GM23338 (cell line): Measurements from ENCODE around the gene ALDH7A1. TPM values are rescaled to one million over a fixed set of nuclear protein-coding genes. Genes with fewer than 3 reads are reported as not detected.

Source experiments
- ATAC-seq: fragments of 200-7000 bp; cut with Tn5 transposase; 3 replicates; pipeline ENCODE4 v1.9.1; 2020
- DNase-seq: peaks from one replicate; pipeline ENCODE4 v3.0.0-alpha.2; 2015; ENCODE audit warnings: low spot score
- H2AFZ ChIP-seq: fragments of 200-600 bp; sonication (generic); 2 replicates; pipeline ENCODE4 v1.8.0; 2016; ENCODE audit warnings: antibody characterized with exemption, mild to moderate bottlenecking, moderate library complexity
- H3F3A ChIP-seq: fragments of 200-600 bp; sonication (generic); replicated peaks from 2 replicates; pipeline ENCODE4 v1.8.0; 2017; ENCODE audit warnings: antibody characterized with exemption, mixed run types, low read depth
- H3K27ac ChIP-seq: fragments of 200-600 bp; sonication (generic); 2 replicates; pipeline ENCODE4 v1.6.1; 2016; ENCODE audit warnings: low read depth
- H3K27me3 ChIP-seq: fragments of 200-600 bp; sonication (generic); 2 replicates; pipeline ENCODE4 v1.8.0; 2016; ENCODE audit warnings: mild to moderate bottlenecking, mixed run types, moderate library complexity; ENCODE audit not compliant: insufficient read depth
- H3K36me3 ChIP-seq: fragments of 200-600 bp; sonication (generic); 2 replicates; pipeline ENCODE4 v1.8.0; 2016; ENCODE audit warnings: mild to moderate bottlenecking; ENCODE audit not compliant: insufficient read depth
- H3K4me1 ChIP-seq: fragments of 200-600 bp; sonication (generic); 2 replicates; pipeline ENCODE4 v1.8.0; 2016; ENCODE audit warnings: mild to moderate bottlenecking, moderate library complexity; ENCODE audit not compliant: insufficient read depth
- H3K4me2 ChIP-seq: fragments of 200-600 bp; sonication (generic); 2 replicates; pipeline ENCODE4 v1.7.1; 2017; ENCODE audit warnings: mixed run types
- H3K4me3 ChIP-seq: fragments of 200-600 bp; sonication (generic); 2 replicates; pipeline ENCODE4 v1.6.1; 2016; ENCODE audit warnings: mixed run types
- H3K79me2 ChIP-seq: fragments of 200-600 bp; sonication (generic); replicated peaks from 2 replicates; pipeline ENCODE4 v1.8.0; 2017; ENCODE audit warnings: mild to moderate bottlenecking; ENCODE audit not compliant: insufficient read depth
- H3K9me2 ChIP-seq: fragments of 200-600 bp; sonication (generic); 2 replicates; pipeline ENCODE4 v1.8.0; 2017; ENCODE audit not compliant: insufficient read depth
- H4K20me1 ChIP-seq: fragments of 200-600 bp; sonication (generic); replicated peaks from 2 replicates; pipeline ENCODE4 v1.8.0; 2017; ENCODE audit warnings: mild to moderate bottlenecking; ENCODE audit not compliant: insufficient read depth
- H3K27ac Mint-ChIP-seq: 2 replicates; pipeline ENCODE4 v1.8.0; 2020; ENCODE audit warnings: inconsistent platforms, mild to moderate bottlenecking, moderate library complexity, mixed read lengths
- H3K27me3 Mint-ChIP-seq: 3 replicates; pipeline ENCODE4 v1.8.0; 2022; ENCODE audit warnings: low read depth, mild to moderate bottlenecking, moderate library complexity, mixed read lengths, inconsistent platforms; ENCODE audit not compliant: insufficient read depth, poor library complexity
- H3K36me3 Mint-ChIP-seq: 3 replicates; pipeline ENCODE4 v1.8.0; 2021; ENCODE audit warnings: low read depth, mild to moderate bottlenecking, inconsistent platforms, moderate library complexity, mixed read lengths
- H3K4me1 Mint-ChIP-seq: 3 replicates; pipeline ENCODE4 v1.8.0; 2020; ENCODE audit warnings: mild to moderate bottlenecking, inconsistent platforms, mixed read lengths
- H3K4me3 Mint-ChIP-seq: 3 replicates; pipeline ENCODE4 v1.8.0; 2021; ENCODE audit warnings: moderate library complexity, mild to moderate bottlenecking, inconsistent platforms, mixed read lengths
- H3K9me3 Mint-ChIP-seq: 3 replicates; pipeline ENCODE4 v1.8.0; 2020; ENCODE audit warnings: moderate library complexity, mild to moderate bottlenecking, inconsistent platforms, mixed read lengths
- CREB1 ChIP-seq: fragments of 250-450 bp; sonication (Bioruptor Pico); IDR thresholded peaks from 2 replicates; pipeline ENCODE4 v1.5.0; 2020; ENCODE audit warnings: low read depth, mild to moderate bottlenecking, moderate library complexity
- EZH2 ChIP-seq: fragments of 200-600 bp; sonication (generic); IDR thresholded peaks from one replicate; pipeline ENCODE4 v1.8.0; 2017; ENCODE audit warnings: antibody characterized with exemption, mild to moderate bottlenecking, low read depth; ENCODE audit not compliant: unreplicated experiment
- JUNB ChIP-seq: IDR thresholded peaks from one replicate; pipeline ENCODE4 v1.6.1; 2016; ENCODE audit warnings: antibody characterized with exemption; ENCODE audit not compliant: unreplicated experiment
- NANOG ChIP-seq: IDR thresholded peaks from 2 replicates; pipeline ENCODE4 v1.6.1; 2016; ENCODE audit warnings: antibody characterized with exemption, borderline replicate concordance
- STAT1 ChIP-seq: IDR thresholded peaks from one replicate; pipeline ENCODE4 v1.6.1; 2016; ENCODE audit warnings: antibody characterized with exemption; ENCODE audit not compliant: unreplicated experiment
- ZNF331 ChIP-seq: fragments of 250-450 bp; sonication (Bioruptor Pico); IDR thresholded peaks from 2 replicates; pipeline ENCODE4 v1.5.0; 2020; ENCODE audit warnings: low read depth, mild to moderate bottlenecking, moderate library complexity
- ZNF462 ChIP-seq: fragments of 250-450 bp; sonication (Bioruptor Pico); IDR thresholded peaks from 2 replicates; pipeline ENCODE4 v1.5.0; 2020; ENCODE audit warnings: mild to moderate bottlenecking, moderate library complexity
- polyA plus RNA-seq: library from polyadenylated mRNA; unstranded; fragments of >200 nt; fragmentation: Nextera tagmentation; extraction: Ambion mirVana; gene quantifications from 2 replicates; pipeline ENCODE4 v1.2.1, GENCODE V29; 2016
- total RNA-seq: library from RNA; depleted of rRNA; stranded (reverse); fragments of >200 nt; shearing (Covaris generic); gene quantifications from 2 replicates; pipeline ENCODE4 v1.2.3, GENCODE V29; 2014

The ALDH7A1 gene
- total and polyA plus RNA-seq, 2 experiments from 2014 or later, result 122 to 198 TPM

- no peak for TF ChIP-seq ZNF462 (CRISPR knock-in tag)
- no peak for TF ChIP-seq NANOG
- no peak for TF ChIP-seq ZNF331
Observed at GRCh38 chr5:126514558-126515141, 80.4 kb downstream of the ALDH7A1 start (continued).

DNA sequence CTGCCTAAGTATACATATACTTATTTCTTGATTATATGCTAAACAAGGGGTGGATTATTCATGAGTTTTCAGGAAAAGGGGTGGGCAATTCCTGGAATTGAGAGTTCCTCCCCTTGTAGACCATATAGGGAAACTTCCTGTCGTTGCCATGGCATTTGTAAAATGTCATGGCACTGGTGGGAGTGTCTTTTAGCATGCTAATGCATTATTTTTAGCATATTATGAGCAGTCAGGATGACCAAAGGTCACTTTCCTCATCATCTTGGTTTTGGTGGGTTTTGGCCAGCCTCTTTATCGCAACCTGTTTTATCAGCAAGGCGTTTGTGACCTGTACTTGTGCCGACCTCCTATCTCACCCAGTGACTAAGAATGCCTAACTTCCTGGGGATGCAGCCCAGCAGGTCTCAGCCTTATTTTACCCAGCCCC, 80.9 kb downstream of the ALDH7A1 start:
- DNase-seq (no peak), ATAC-seq (no peak)
- Histone ChIP-seq H3K79me2 (no peaks in the 10 kb centered on the region), H3K36me3 (no peaks in the 10 kb centered on the region), H3K27me3 (no peaks in the 10 kb centered on the region), H2AFZ (no peak overlapping the region; the same call in 1 of the 2 replicates), H3K27ac (no peak overlapping the region), H3K4me1 (no peaks in the 10 kb centered on the region), H3K4me2 (no peak overlapping the region), H3F3A (no peaks in the 10 kb centered on the region), H4K20me1 (no peaks in the 10 kb centered on the region), H3K4me3 (no peak overlapping the region), H3K9me2 (peaks cover 19% of the 10 kb centered on the region)
- H3K27me3 Mint-ChIP-seq, result peaks cover 2% of the 10 kb centered on the region
- H3K9me3 Mint-ChIP-seq, result peaks cover 4% of the 10 kb centered on the region; the same call in 1 of the 3 replicates
- no peak overlapping the region for H3K4me3 Mint-ChIP-seq
- H3K4me1 Mint-ChIP-seq, result peaks cover 8% of the 10 kb centered on the region; the same call in 2 of the 3 replicates
- H3K27ac Mint-ChIP-seq, result no peak overlapping the region
- no peaks in the 10 kb centered on the region for H3K36me3 Mint-ChIP-seq
- no peak for TF ChIP-seq NANOG
- no peak for TF ChIP-seq STAT1
- no peak for TF ChIP-seq ZNF462 (CRISPR knock-in tag)
- no peak for TF ChIP-seq ZNF331
- TF ChIP-seq JUNB, result no peak
- TF ChIP-seq CREB1 (CRISPR knock-in tag), result no peak
- TF ChIP-seq EZH2, result no peak
